ENCODE data around the gene HADH.
"Not testable (repeated sequence)": the region's sequence is repeated elsewhere in the genome, so short reads cannot be mapped to it uniquely, and the experiment has no call there.

Gene HADH

GRCh38 chr4:108007984-108008383 is 18.3 kb downstream of the HADH start:
- Histone ChIP-seq H3K4me3 (ENCODE audit: insufficient read length, low read depth) (no peak overlapping the region), H3K4me1 (ENCODE audit: insufficient read depth, insufficient read length) (peaks cover 2% of the 10 kb centered on the region), H3K36me3 (ENCODE audit: insufficient read depth, insufficient read length, low read length) (peaks cover 5% of the 10 kb centered on the region), H3K9ac (ENCODE audit: insufficient read length, low read depth) (no peak overlapping the region), H3K9me3 (ENCODE audit: insufficient read depth, low read length) (peaks cover 11% of the 10 kb centered on the region; the same call in 1 of the 2 replicates), H3K27me3 (ENCODE audit: insufficient read depth, insufficient read length) (no peaks in the 10 kb centered on the region)
- DNase-seq (ENCODE audit: low read depth, low spot score): no peak
- TF ChIP-seq YY1 (IDR thresholded peaks at IDR 0.05; ENCODE audit: insufficient read depth, insufficient read length): no peak
- TF ChIP-seq ZNF274 (IDR thresholded peaks at IDR 0.05; ENCODE audit: low read depth, low read length): no peak
- no peak for TF ChIP-seq SUZ12 (IDR thresholded peaks at IDR 0.05; ENCODE audit: extremely low read depth, insufficient read depth, insufficient read length)

DNA sequence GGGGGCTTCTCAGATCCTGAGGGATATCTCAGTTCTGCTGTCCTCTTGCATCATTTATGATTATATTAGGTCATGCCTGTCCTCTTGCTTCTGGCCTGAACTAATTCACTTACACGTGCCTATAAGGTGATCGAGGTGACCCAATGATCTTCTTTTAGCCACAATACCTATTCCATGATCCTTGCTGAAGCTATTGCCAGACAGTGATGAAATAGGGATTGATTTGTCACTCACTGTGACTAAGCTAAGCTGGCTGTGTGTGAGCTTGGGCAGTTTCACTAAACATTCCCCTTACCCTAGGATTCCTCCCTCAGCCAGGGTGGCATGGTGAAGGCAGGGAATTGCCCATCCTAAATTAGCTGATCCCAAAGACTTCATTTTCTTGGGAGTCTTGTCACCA is 19.0 kb downstream of the HADH start:
- Histone ChIP-seq H3K9ac (ENCODE audit: insufficient read length, low read depth) (no peak overlapping the region), H3K27me3 (ENCODE audit: insufficient read depth, insufficient read length) (no peaks in the 10 kb centered on the region), H3K36me3 (ENCODE audit: insufficient read depth, insufficient read length, low read length) (peaks cover 5% of the 10 kb centered on the region), H3K4me3 (ENCODE audit: insufficient read length, low read depth) (no peak overlapping the region), H3K9me3 (ENCODE audit: insufficient read depth, low read length) (peaks cover 11% of the 10 kb centered on the region; the same call in 1 of the 2 replicates), H3K4me1 (ENCODE audit: insufficient read depth, insufficient read length) (peaks cover 2% of the 10 kb centered on the region)
- TF ChIP-seq ZNF274 (IDR thresholded peaks at IDR 0.05; ENCODE audit: low read depth, low read length) (no peak), SUZ12 (IDR thresholded peaks at IDR 0.05; ENCODE audit: extremely low read depth, insufficient read depth, insufficient read length) (no peak), YY1 (IDR thresholded peaks at IDR 0.05; ENCODE audit: insufficient read depth, insufficient read length) (no peak)
- DNase-seq (ENCODE audit: low read depth, low spot score): no peak

- Histone ChIP-seq H3K36me3 (ENCODE audit: insufficient read depth, insufficient read length, low read length) (peaks cover 11% of the 10 kb centered on the region), H3K27me3 (ENCODE audit: insufficient read depth, insufficient read length) (no peaks in the 10 kb centered on the region), H3K4me3 (ENCODE audit: insufficient read length, low read depth) (no peak overlapping the region), H3K4me1 (ENCODE audit: insufficient read depth, insufficient read length) (no peaks in the 10 kb centered on the region), H3K9me3 (ENCODE audit: insufficient read depth, low read length) (peaks cover 11% of the 10 kb centered on the region; the same call in 1 of the 2 replicates), H3K9ac (ENCODE audit: insufficient read length, low read depth) (no peak overlapping the region)
- DNase-seq (ENCODE audit: low read depth, low spot score): no peak
- TF ChIP-seq ZNF274 (IDR thresholded peaks at IDR 0.05; ENCODE audit: low read depth, low read length): no peak
- no peak for TF ChIP-seq YY1 (IDR thresholded peaks at IDR 0.05; ENCODE audit: insufficient read depth, insufficient read length)
- TF ChIP-seq SUZ12 (IDR thresholded peaks at IDR 0.05; ENCODE audit: extremely low read depth, insufficient read depth, insufficient read length): no peak
Measured at GRCh38 chr4:108010167-108010566, 20.5 kb downstream of the HADH start.

GRCh38 chr4:108012382-108012781 is 22.7 kb downstream of the HADH start:
- H3K4me1 ChIP-seq (ENCODE audit: insufficient read depth, insufficient read length); H3K27me3 ChIP-seq (ENCODE audit: insufficient read depth, insufficient read length); DNase-seq (ENCODE audit: low read depth, low spot score); H3K9ac ChIP-seq (ENCODE audit: insufficient read length, low read depth); H3K4me3 ChIP-seq (ENCODE audit: insufficient read length, low read depth): not testable (repeated sequence)
- H3K36me3 ChIP-seq (ENCODE audit: insufficient read depth, insufficient read length, low read length): peaks cover 25% of the 10 kb centered on the region
- peaks cover 11% of the 10 kb centered on the region; the same call in 1 of the 2 replicates for H3K9me3 ChIP-seq (ENCODE audit: insufficient read depth, low read length)

GRCh38 chr4:108013327-108013726 is 23.6 kb downstream of the HADH start:
- no peak for DNase-seq (ENCODE audit: low read depth, low spot score)
- peaks cover 25% of the 10 kb centered on the region for H3K36me3 ChIP-seq (ENCODE audit: insufficient read depth, insufficient read length, low read length)
- no peak overlapping the region for H3K9ac ChIP-seq (ENCODE audit: insufficient read length, low read depth)
- no peak for TF ChIP-seq SUZ12 (IDR thresholded peaks at IDR 0.05; ENCODE audit: extremely low read depth, insufficient read depth, insufficient read length)
- TF ChIP-seq YY1 (IDR thresholded peaks at IDR 0.05; ENCODE audit: insufficient read depth, insufficient read length): no peak
- TF ChIP-seq ZNF274 (IDR thresholded peaks at IDR 0.05; ENCODE audit: low read depth, low read length): no peak
- H3K9me3 ChIP-seq (ENCODE audit: insufficient read depth, low read length): peaks cover 11% of the 10 kb centered on the region; the same call in 1 of the 2 replicates
- no peak overlapping the region for H3K4me3 ChIP-seq (ENCODE audit: insufficient read length, low read depth)
- no peaks in the 10 kb centered on the region for H3K4me1 ChIP-seq (ENCODE audit: insufficient read depth, insufficient read length)
- H3K27me3 ChIP-seq (ENCODE audit: insufficient read depth, insufficient read length): no peaks in the 10 kb centered on the region

- no peaks in the 10 kb centered on the region for H3K27me3 ChIP-seq (ENCODE audit: insufficient read depth, insufficient read length)
- TF ChIP-seq YY1 (IDR thresholded peaks at IDR 0.05; ENCODE audit: insufficient read depth, insufficient read length) (no peak), ZNF274 (IDR thresholded peaks at IDR 0.05; ENCODE audit: low read depth, low read length) (no peak), SUZ12 (IDR thresholded peaks at IDR 0.05; ENCODE audit: extremely low read depth, insufficient read depth, insufficient read length) (no peak)
- no peak overlapping the region for H3K4me3 ChIP-seq (ENCODE audit: insufficient read length, low read depth)
- no peaks in the 10 kb centered on the region for H3K4me1 ChIP-seq (ENCODE audit: insufficient read depth, insufficient read length)
- H3K9me3 ChIP-seq (ENCODE audit: insufficient read depth, low read length): peaks cover 7% of the 10 kb centered on the region; the same call in 1 of the 2 replicates
- H3K9ac ChIP-seq (ENCODE audit: insufficient read length, low read depth): no peak overlapping the region
- H3K36me3 ChIP-seq (ENCODE audit: insufficient read depth, insufficient read length, low read length): peaks cover 25% of the 10 kb centered on the region
- DNase-seq (ENCODE audit: low read depth, low spot score): no peak
Measured at GRCh38 chr4:108013955-108014354, 24.3 kb downstream of the HADH start.

GRCh38 chr4:108018040-108018883 is 28.6 kb downstream of the HADH start:
- H3K36me3 ChIP-seq (ENCODE audit: insufficient read depth, insufficient read length, low read length): peaks cover 42% of the 10 kb centered on the region
- no peaks in the 10 kb centered on the region for H3K4me1 ChIP-seq (ENCODE audit: insufficient read depth, insufficient read length)
- no peak overlapping the region for H3K9ac ChIP-seq (ENCODE audit: insufficient read length, low read depth)
- peak; percentile 57 for DNase-seq (ENCODE audit: low read depth, low spot score)
- no peak for TF ChIP-seq YY1 (IDR thresholded peaks at IDR 0.05; ENCODE audit: insufficient read depth, insufficient read length)
- no peaks in the 10 kb centered on the region for H3K27me3 ChIP-seq (ENCODE audit: insufficient read depth, insufficient read length)
- H3K4me3 ChIP-seq (ENCODE audit: insufficient read length, low read depth): no peak overlapping the region
- no peaks in the 10 kb centered on the region for H3K9me3 ChIP-seq (ENCODE audit: insufficient read depth, low read length)
